K562 (cell line): Measurements from ENCODE around the gene SLC46A3. TPM values are rescaled to one million over a fixed set of nuclear protein-coding genes. Genes with fewer than 3 reads are reported as not detected.

Experiments
- ATAC-seq: fragments of 200-7000 bp; cut with Tn5 transposase; 3 replicates; pipeline ENCODE4 v1.9.1; 2020; ENCODE audit warnings: moderate library complexity
- BruUV-seq: library from RNA; stranded (reverse); fragments of 400-500 nt; replicated peaks from 2 replicates; lab custom pipeline; 2021; lab: Mats Ljungman, UMichigan
- CTCF ChIA-PET: fragments of 300-600 bp; formaldehyde crosslinking; extraction: SDS; loops from one replicate; lab custom pipeline; 2021; ENCODE audit warnings: low intra/inter-chr PET ratio; lab: Yijun Ruan, JAX
- POLR2A ChIA-PET: fragments of 300-600, 350-650 bp; sonication (Branson Sonifier 250); formaldehyde crosslinking; extraction: SDS; loops from one replicate; lab custom pipeline; 2021; ENCODE audit warnings: antibody characterized with exemption, inconsistent platforms; lab: Yijun Ruan, JAX
- DNase-seq, 4 experiments: peaks; one replicate each; pipeline versions ENCODE4 v3.0.0 to v3.0.0-alpha.2; 2011 to 2018; ENCODE audit warnings: low spot score in 3 of 4, mixed read lengths in 3 of 4; ENCODE audit errors: extremely low read depth in 1 of 4
- FAIRE-seq: peaks from 2 replicates; lab custom pipeline; 2011; peaks lifted over from hg19 to GRCh38; lab: Jason Lieb, UNC
- H2AFZ ChIP-seq: 2 replicates; pipeline ENCODE4 v1.6.0; 2011; ENCODE audit warnings: low read depth, low read length, control low read depth, inconsistent platforms
- H3K27ac ChIP-seq: fragments of 200-600 bp; 3 replicates; pipeline ENCODE4 v1.8.0; 2011; ENCODE audit warnings: low read depth, mild to moderate bottlenecking, control low read depth, inconsistent platforms, low read length, moderate library complexity, mixed read lengths; ENCODE audit errors: extremely low read depth
- H3K27me3 ChIP-seq, 2 experiments: fragments of 300-600 bp in 1 of 2; 2 replicates in 1 of 2; 3 replicates in 1 of 2; pipeline versions ENCODE4 v1.6.0 to v1.8.0; 2011; ENCODE audit warnings: inconsistent platforms in 2 of 2, low read length in 2 of 2, mild to moderate bottlenecking in 1 of 2, mixed read lengths in 1 of 2, moderate library complexity in 1 of 2; ENCODE audit not compliant: control insufficient read depth in 2 of 2, insufficient read depth in 2 of 2
- H3K36me3 ChIP-seq: fragments of 300-600 bp; 3 replicates; pipeline ENCODE4 v1.8.0; 2011; ENCODE audit warnings: mild to moderate bottlenecking, low read length, inconsistent platforms; ENCODE audit not compliant: control insufficient read depth, insufficient read depth
- H3K4me1 ChIP-seq, 2 experiments: fragments of 200-600 bp in 1 of 2; replicated peaks in 1 of 2; 2 replicates in 1 of 2; 3 replicates in 1 of 2; pipeline versions ENCODE4 v1.5.1 to v1.8.0; 2011; ENCODE audit warnings: inconsistent platforms in 2 of 2, low read length in 2 of 2, mild to moderate bottlenecking in 1 of 2, mixed read lengths in 1 of 2, moderate library complexity in 1 of 2; ENCODE audit not compliant: control insufficient read depth in 2 of 2, insufficient read depth in 2 of 2
- H3K4me2 ChIP-seq: 2 replicates; pipeline ENCODE4 v1.6.1; 2011; ENCODE audit warnings: low read length, control low read depth, inconsistent platforms, mixed read lengths; ENCODE audit not compliant: insufficient read depth
- H3K4me3 ChIP-seq: fragments of 200-600 bp; sonication (generic), shearing (Covaris generic); 2 replicates; pipeline ENCODE4 v1.5.1; 2016; ENCODE audit warnings: control low read depth, inconsistent platforms
- H3K79me2 ChIP-seq: fragments of 200-600 bp; 3 replicates; pipeline ENCODE4 v1.8.0; 2011; ENCODE audit warnings: low read length, inconsistent platforms; ENCODE audit not compliant: control insufficient read depth, insufficient read depth
- H3K9ac ChIP-seq, 2 experiments: 2 replicates each; pipeline versions ENCODE4 v1.6.0 to v1.6.1; 2011; ENCODE audit warnings: low read depth in 2 of 2, low read length in 2 of 2, control low read depth in 1 of 2, inconsistent platforms in 1 of 2, mild to moderate bottlenecking in 1 of 2, mixed read lengths in 1 of 2; ENCODE audit not compliant: insufficient read depth in 1 of 2
- H3K9me1 ChIP-seq: one replicate; pipeline ENCODE4 v1.6.0; 2011; ENCODE audit warnings: inconsistent platforms, mild to moderate bottlenecking, low read length, moderate library complexity; ENCODE audit not compliant: control insufficient read depth, insufficient read depth
- H3K9me3 ChIP-seq: replicated peaks from 2 replicates; pipeline ENCODE4 v1.5.1; 2011; ENCODE audit warnings: low read depth, low read length, inconsistent platforms; ENCODE audit not compliant: control insufficient read depth, insufficient read depth
- H4K20me1 ChIP-seq: replicated peaks from 2 replicates; pipeline ENCODE4 v1.6.1; 2011; ENCODE audit warnings: low read length, inconsistent platforms, mixed read lengths; ENCODE audit not compliant: control insufficient read depth, insufficient read depth
- BDP1 ChIP-seq: IDR thresholded peaks from 3 replicates; pipeline ENCODE4 v1.6.1; 2011; ENCODE audit not compliant: insufficient read length, insufficient read depth
- HNRNPL ChIP-seq: fragments of 200-400 bp; formaldehyde crosslinking; IDR thresholded peaks from 2 replicates; pipeline ENCODE4 v1.6.1; 2017; ENCODE audit warnings: low read depth, mild to moderate bottlenecking, low read length
- KLF16 ChIP-seq: IDR thresholded peaks from 2 replicates; pipeline ENCODE4 v1.6.1; 2016; ENCODE audit warnings: antibody characterized with exemption
- ZNF398 ChIP-seq: fragments of 250-450 bp; sonication (Bioruptor Pico); IDR thresholded peaks from 2 replicates; pipeline ENCODE4 v1.8.0; 2021; ENCODE audit warnings: moderate library complexity, mild to moderate bottlenecking, inconsistent platforms
- WGBS: fragments of 100-300 bp; shearing (Covaris generic); methylation state at CpG from one replicate; pipeline ENCODE4 v1.1.6; 2016; ENCODE audit warnings: low coverage, mixed read lengths; ENCODE audit not compliant: insufficient coverage; ENCODE audit errors: missing lambda C conversion rate; 5-methylcytosine and 5-hydroxymethylcytosine counted together
- in situ Hi-C: fragments of 300-500 bp; cut with MboI; formaldehyde crosslinking; loops from 4 replicates; pipeline ENCODE4 v1.15.0; 2018; ENCODE audit warnings: inconsistent platforms, mixed read lengths
- intact Hi-C: fragments of 100-400 bp; cut with micrococcal nuclease; formaldehyde crosslinking; loops from 2 replicates; pipeline ENCODE4 v1.14.2; 2022
- polyA plus RNA-seq, 8 experiments: library from polyadenylated mRNA; depleted of rRNA in 4 of 8; stranded (reverse) in 5 of 8; unstranded in 3 of 8; fragments of >200 nt; fragmentation: Nextera tagmentation in 2 of 8; fragmentation: Illumina TruSeq in 1 of 8; extraction: Ambion mirVana in 2 of 8; extraction: Trizol in 1 of 8; gene quantifications; 2 replicates each; pipeline versions ENCODE4 v1.2.1 to v1.2.3, GENCODE V29; 2011 to 2014; ENCODE audit warnings: inconsistent platforms in 1 of 8, missing spikeins in 1 of 8
- total RNA-seq, 7 experiments: library from RNA; depleted of rRNA in 6 of 7; stranded (reverse); fragments of >200 nt in 6 of 7; fragmentation: Illumina TruSeq in 2 of 7; extraction: Trizol in 2 of 7; gene quantifications; 2 replicates each; pipeline versions ENCODE4 v1.2.1 to v1.2.3, GENCODE V29; 2011 to 2021; ENCODE audit warnings: low replicate concordance in 1 of 7

SLC46A3 gene
- total and polyA plus RNA-seq, 9 of the 15 experiments (the other 6 are each of a cell fraction or from before 2014, with no cell fraction given): 0.14 to 1.2 (median 0.51) TPM

DNA sequence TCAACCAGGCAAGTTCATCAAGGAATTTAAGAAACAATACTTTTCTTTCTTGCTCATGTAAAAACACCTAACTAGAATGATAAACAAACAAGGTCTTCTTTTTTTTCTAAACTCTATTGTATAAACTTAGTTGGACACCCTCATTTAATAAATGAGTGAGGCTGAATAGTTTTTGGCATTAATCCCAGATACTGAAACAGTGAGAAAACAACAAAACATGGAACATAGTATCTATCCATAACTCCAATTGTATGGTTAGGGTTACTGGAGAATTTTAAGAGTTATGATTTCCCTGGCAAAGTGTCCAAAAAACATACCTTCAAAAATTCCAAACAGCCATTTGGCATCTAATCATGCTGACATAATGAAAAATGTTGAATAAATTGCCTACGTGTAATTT lies 65.7 kb downstream of the SLC46A3 start:
- no peaks in the 10 kb centered on the region for H4K20me1 ChIP-seq
- H3K4me2 ChIP-seq: no peak overlapping the region
- no peak overlapping the region for H2AFZ ChIP-seq
- ATAC-seq (no peak), FAIRE-seq (no peak), DNase-seq (no peak)
- H3K27ac ChIP-seq: no peak overlapping the region
- WGBS: 77% methylated on average over 1 of the region's 1 CpG
- no peak overlapping the region for H3K4me3 ChIP-seq
- in situ Hi-C loops (no loop called here), intact Hi-C loops (no loop called here)
- H3K9ac ChIP-seq: no peak overlapping the region
- BruUV-seq: no TSS peak
- no peaks in the 10 kb centered on the region for H3K27me3 ChIP-seq
- H3K36me3 ChIP-seq: no peaks in the 10 kb centered on the region
- H3K9me3 ChIP-seq: no peaks in the 10 kb centered on the region
- ChIA-PET CTCF (no interaction called here), POLR2A (no interaction called here)
- H3K79me2 ChIP-seq: peaks cover 16% of the 10 kb centered on the region
- TF ChIP-seq ZNF398 (CRISPR knock-in tag) (no peak), HNRNPL (no peak), BDP1 (no peak), KLF16 (no peak)
- H3K9me1 ChIP-seq: no peaks in the 10 kb centered on the region
- H3K4me1 ChIP-seq: peaks cover 0 to 8% of the 10 kb centered on the region in 2 experiments; a peak in 3 of 5 replicates
